HepG2 (cell line): ENCODE results near the gene ATG9A. TPM values are rescaled to one million over a fixed set of nuclear protein-coding genes. Genes with fewer than 3 reads are reported as not detected.
A peak's percentile ranks its signal among the peaks of the same experiment; 100 is the strongest.

Source experiments
- ATF7-NPFF ChIP-seq: sonication (generic); formaldehyde crosslinking; IDR thresholded peaks from 2 replicates; pipeline ENCODE4 v1.8.1; 2023; ENCODE audit warnings: mild to moderate bottlenecking, low read depth, missing genetic modification reagents, moderate library complexity
- CHCHD3 ChIP-seq: sonication (generic); formaldehyde crosslinking; IDR thresholded peaks from 2 replicates; pipeline ENCODE4 v1.8.0; 2022; ENCODE audit warnings: mild to moderate bottlenecking, missing genetic modification reagents, moderate library complexity
- ESRRA ChIP-seq: sonication (generic); formaldehyde crosslinking; IDR thresholded peaks from 2 replicates; pipeline ENCODE4 v1.5.1; 2020; ENCODE audit warnings: mild to moderate bottlenecking, low read depth, missing genetic modification reagents
- ETS1 ChIP-seq: sonication (generic); formaldehyde crosslinking; IDR thresholded peaks from 2 replicates; pipeline ENCODE4 v1.4.0; 2020; ENCODE audit warnings: missing genetic modification reagents
- FOXP1 ChIP-seq, 2 experiments: fragments of 450-650 bp in 1 of 2; IDR thresholded peaks; 2 replicates each; pipeline ENCODE4 v1.6.1; 2017 to 2018; ENCODE audit warnings: antibody characterized with exemption in 1 of 2
- HINFP ChIP-seq: sonication (generic); formaldehyde crosslinking; IDR thresholded peaks from 2 replicates; pipeline ENCODE4 v1.4.0; 2020; ENCODE audit warnings: low read depth, mild to moderate bottlenecking, missing genetic modification reagents
- HOXA9 ChIP-seq: sonication (generic); formaldehyde crosslinking; IDR thresholded peaks from 2 replicates; pipeline ENCODE4 v1.8.1; 2022; ENCODE audit warnings: missing genetic modification reagents, mild to moderate bottlenecking, moderate library complexity, borderline replicate concordance
- IRF2 ChIP-seq: IDR thresholded peaks from 2 replicates; pipeline ENCODE4 v1.6.1; 2018; ENCODE audit warnings: missing genetic modification reagents, missing compliant biosample characterization
- JUN ChIP-seq: sonication (generic); formaldehyde crosslinking; IDR thresholded peaks from 2 replicates; pipeline ENCODE4 v1.4.0; 2020; ENCODE audit warnings: mild to moderate bottlenecking, missing genetic modification reagents
- SNAPC2 ChIP-seq: sonication (generic); formaldehyde crosslinking; IDR thresholded peaks from 2 replicates; pipeline ENCODE4 v1.8.1; 2022; ENCODE audit warnings: mild to moderate bottlenecking, missing genetic modification reagents
- SP1 ChIP-seq, 2 experiments: fragments of 450-650 bp in 1 of 2; sonication (generic) in 1 of 2; formaldehyde crosslinking in 1 of 2; IDR thresholded peaks; 2 replicates each; pipeline versions ENCODE4 v1.4.0 to v1.6.1; 2016 to 2020; ENCODE audit warnings: missing genetic modification reagents in 1 of 2
- STAG1 ChIP-seq: sonication (generic); formaldehyde crosslinking; IDR thresholded peaks from 2 replicates; pipeline ENCODE4 v1.4.0; 2020; ENCODE audit warnings: missing genetic modification reagents
- ZBTB4 ChIP-seq: sonication (generic); formaldehyde crosslinking; IDR thresholded peaks from 2 replicates; pipeline ENCODE4 v1.4.0; 2020; ENCODE audit warnings: missing genetic modification reagents, mild to moderate bottlenecking, borderline replicate concordance
- ZNF232 ChIP-seq: sonication (generic); formaldehyde crosslinking; IDR thresholded peaks from 2 replicates; pipeline ENCODE4 v1.4.0; 2020; ENCODE audit warnings: missing genetic modification reagents, borderline replicate concordance
- ZNF235 ChIP-seq: sonication (generic); formaldehyde crosslinking; IDR thresholded peaks from 2 replicates; pipeline ENCODE4 v1.8.1; 2023; ENCODE audit warnings: mild to moderate bottlenecking, missing genetic modification reagents, borderline replicate concordance
- ZNF264 ChIP-seq: sonication (generic); formaldehyde crosslinking; IDR thresholded peaks from 2 replicates; pipeline ENCODE4 v1.4.0; 2020; ENCODE audit warnings: missing genetic modification reagents
- ZNF446 ChIP-seq: sonication (generic); formaldehyde crosslinking; IDR thresholded peaks from 2 replicates; pipeline ENCODE4 v1.5.0; 2020; ENCODE audit warnings: mild to moderate bottlenecking, missing genetic modification reagents
- ZNF660 ChIP-seq: sonication (generic); formaldehyde crosslinking; IDR thresholded peaks from 2 replicates; pipeline ENCODE4 v1.5.1; 2020; ENCODE audit warnings: mild to moderate bottlenecking, low read depth, missing genetic modification reagents, borderline replicate concordance
- ZNF768 ChIP-seq: sonication (generic); formaldehyde crosslinking; IDR thresholded peaks from 2 replicates; pipeline ENCODE4 v1.4.0; 2020; ENCODE audit warnings: missing genetic modification reagents
- polyA plus RNA-seq, 8 experiments: library from polyadenylated mRNA; depleted of rRNA in 3 of 8; stranded (reverse) in 7 of 8; unstranded in 1 of 8; fragments of >200 nt; fragmentation: Illumina TruSeq in 4 of 8; extraction: Trizol in 4 of 8; gene quantifications; 2 replicates each; pipeline versions ENCODE4 v1.2.1 to v1.2.3, GENCODE V29; 2011 to 2016; ENCODE audit warnings: low read depth in 4 of 8, missing spikeins in 1 of 8, mixed read lengths in 1 of 8; ENCODE audit not compliant: insufficient read depth in 1 of 8
- total RNA-seq, 5 experiments: library from RNA; depleted of rRNA; stranded (reverse); fragments of >200 nt; fragmentation: Illumina TruSeq; extraction: Trizol; gene quantifications; 2 replicates each; pipeline ENCODE4 v1.2.3, GENCODE V29; 2016; ENCODE audit warnings: low read depth in 1 of 5
- TF ChIP-seq, protein P1 (sequence below): sonication (generic); formaldehyde crosslinking; IDR thresholded peaks from 2 replicates; pipeline ENCODE4 v1.4.0; 2020; ENCODE audit warnings: missing genetic modification reagents
- TF ChIP-seq, protein P2 (sequence below): IDR thresholded peaks from 2 replicates; pipeline ENCODE4 v1.6.1; 2016; ENCODE audit warnings: low read depth, borderline replicate concordance

The ATG9A gene
- total and polyA plus RNA-seq, 2 of the 13 experiments (the other 11 are each of a cell fraction or from before 2014, with no cell fraction given) = 35.0 to 131 TPM

DNA sequence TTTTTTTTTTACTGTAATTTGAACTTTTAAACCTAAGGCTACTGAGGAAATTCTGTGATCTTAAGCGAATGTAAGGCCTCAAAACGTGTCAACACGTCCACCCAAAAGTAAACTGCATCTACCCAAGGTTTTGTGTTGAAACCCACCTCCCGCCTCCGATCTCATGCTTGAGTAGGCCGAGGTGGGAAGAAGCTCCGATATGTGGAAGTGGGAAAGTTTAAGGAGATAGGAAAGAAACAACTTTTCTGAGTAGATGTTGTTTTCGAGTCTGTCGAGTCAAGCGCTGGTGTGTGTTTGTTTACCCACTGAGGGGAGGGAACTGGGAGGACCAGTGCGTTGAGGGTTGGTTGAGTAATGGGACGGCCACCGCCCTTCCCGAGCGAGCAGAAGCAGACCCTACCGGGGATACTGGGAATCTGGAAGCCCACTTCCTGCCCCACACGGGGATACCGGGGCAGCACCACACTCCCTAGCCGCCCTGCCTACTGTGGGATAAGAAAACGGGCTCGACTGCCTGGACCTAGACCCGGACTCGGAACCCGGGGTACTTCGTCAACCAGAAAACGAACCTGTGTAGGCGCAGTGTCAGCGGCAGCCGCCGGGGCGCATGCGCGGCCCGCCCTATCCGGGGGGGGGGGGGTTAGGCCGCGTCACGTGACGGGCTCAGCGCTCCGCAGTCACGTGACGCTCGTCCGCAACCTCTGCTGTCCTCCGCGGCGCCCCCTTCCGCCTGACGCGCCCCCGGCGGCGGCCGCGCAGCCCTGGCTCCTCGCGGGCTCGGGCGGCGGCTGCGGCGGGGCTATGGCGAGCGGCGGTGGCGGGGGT lies 51.7 kb downstream of the ATG9A start, which contains the start of gene RETREG2 (continued):
- no peak for TF ChIP-seq ETS1
- TF ChIP-seq CHCHD3 (CRISPR knock-in tag) = 0 out of 2 replicates have a peak, but pooled peaks have one; percentile 24
- peak; percentile 60; the same call in 1 of the 2 replicates for TF ChIP-seq ESRRA (CRISPR knock-in tag)
- peak; percentile 70; the same call in 1 of the 2 replicates for TF ChIP-seq JUN (CRISPR knock-in tag)
- peak; percentile 15; the same call in 1 of the 2 replicates for TF ChIP-seq ZNF768 (CRISPR knock-in tag)
- peak; percentile 6; the same call in 1 of the 2 replicates for TF ChIP-seq STAG1 (CRISPR knock-in tag)
- TF ChIP-seq ZBTB4 (CRISPR knock-in tag) = peak; percentile 31; the same call in 1 of the 2 replicates
- peak; percentile 93 for TF ChIP-seq ZNF235 (CRISPR knock-in tag)
- TF ChIP-seq ZNF446 (CRISPR knock-in tag) = peak; percentile 63; the same call in 1 of the 2 replicates
- TF ChIP-seq SP1 (IDR thresholded peaks at IDR 0.05) = no peak
- TF ChIP-seq SP1 (CRISPR knock-in tag; IDR thresholded peaks at IDR 0.05) = no peak
- no peak for TF ChIP-seq ZNF232
- TF ChIP-seq, protein P1, sequence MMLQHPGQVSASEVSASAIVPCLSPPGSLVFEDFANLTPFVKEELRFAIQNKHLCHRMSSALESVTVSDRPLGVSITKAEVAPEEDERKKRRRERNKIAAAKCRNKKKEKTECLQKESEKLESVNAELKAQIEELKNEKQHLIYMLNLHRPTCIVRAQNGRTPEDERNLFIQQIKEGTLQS (CRISPR knock-in tag) = peak; percentile 39; the same call in 1 of the 2 replicates
- TF ChIP-seq ZNF264 (CRISPR knock-in tag) = 0 out of 2 replicates have a peak, but pooled peaks have one; percentile 62
- TF ChIP-seq, protein P2, sequence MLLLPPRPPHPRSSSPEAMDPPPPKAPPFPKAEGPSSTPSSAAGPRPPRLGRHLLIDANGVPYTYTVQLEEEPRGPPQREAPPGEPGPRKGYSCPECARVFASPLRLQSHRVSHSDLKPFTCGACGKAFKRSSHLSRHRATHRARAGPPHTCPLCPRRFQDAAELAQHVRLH (CRISPR knock-in tag) = peak; percentile 70; the same call in 1 of the 2 replicates
- TF ChIP-seq IRF2 (CRISPR knock-in tag) = peak; percentile 80
- peak; percentile 84; the same call in 1 of the 2 replicates for TF ChIP-seq HINFP (CRISPR knock-in tag)
- no peak for TF ChIP-seq HOXA9 (CRISPR knock-in tag)
- peak; percentile 85 for TF ChIP-seq FOXP1 (IDR thresholded peaks at IDR 0.05)
- TF ChIP-seq FOXP1 (CRISPR knock-in tag; IDR thresholded peaks at IDR 0.05) = peak; percentile 84
- 0 out of 2 replicates have a peak, but pooled peaks have one; percentile 78 for TF ChIP-seq SNAPC2
- peak; percentile 87 for TF ChIP-seq ATF7-NPFF (CRISPR knock-in tag)
- TF ChIP-seq ZNF660 = 0 out of 2 replicates have a peak, but pooled peaks have one; percentile 72
